SK-N-SH (cell line): ENCODE results near the gene FOXN4. TPM values are rescaled to one million over a fixed set of nuclear protein-coding genes. Genes with fewer than 3 reads are reported as not detected.

ENCODE experiments used
- CTCF ChIA-PET: fragments of 300-600, 350-600 bp; formaldehyde crosslinking; extraction: SDS; loops from one replicate; lab custom pipeline; 2021; lab: Yijun Ruan, JAX
- POLR2A ChIA-PET: fragments of 350-600 bp; sonication (Branson Sonifier 250); formaldehyde crosslinking; extraction: SDS; loops from one replicate; lab custom pipeline; 2020; ENCODE audit warnings: antibody characterized with exemption, inconsistent platforms; lab: Yijun Ruan, JAX
- DNase-seq: peaks from one replicate; pipeline ENCODE4 v3.0.0; 2012
- H2AFZ ChIP-seq: fragments of 200-600 bp; sonication (generic); 2 replicates; pipeline ENCODE4 v1.8.1; 2016; ENCODE audit warnings: antibody characterized with exemption, mild to moderate bottlenecking, low read depth
- H3F3A ChIP-seq: fragments of 200-600 bp; sonication (generic); replicated peaks from 2 replicates; pipeline ENCODE3; 2016; ENCODE audit warnings: antibody characterized with exemption, mild to moderate bottlenecking; ENCODE audit not compliant: insufficient read depth
- H3K27ac ChIP-seq, 2 experiments: fragments of 200-500 bp in 1 of 2; fragments of 200-600 bp in 1 of 2; sonication (Bioruptor generic) in 1 of 2; sonication (generic), shearing (Covaris generic) in 1 of 2; 2 replicates each; pipeline versions ENCODE4 v1.5.1 to v1.6.1; 2014 to 2016; ENCODE audit warnings: low read depth in 2 of 2, inconsistent platforms in 1 of 2, low read length in 1 of 2, mild to moderate bottlenecking in 1 of 2, mixed read lengths in 1 of 2
- H3K27me3 ChIP-seq: fragments of 200-600 bp; sonication (generic), shearing (Covaris generic); 2 replicates; pipeline ENCODE4 v1.6.1; 2016; ENCODE audit warnings: mixed run types; ENCODE audit not compliant: insufficient read depth
- H3K36me3 ChIP-seq, 2 experiments: fragments of 200-500 bp in 1 of 2; fragments of 200-600 bp in 1 of 2; sonication (Bioruptor generic) in 1 of 2; sonication (generic) in 1 of 2; replicated peaks in 1 of 2; 2 replicates each; pipeline versions ENCODE3 to v1.5.1; 2014 to 2016; ENCODE audit warnings: low read length in 1 of 2, mild to moderate bottlenecking in 1 of 2; ENCODE audit not compliant: insufficient read depth in 2 of 2, control insufficient read depth in 1 of 2
- H3K4me1 ChIP-seq, 2 experiments: fragments of 200-500 bp in 1 of 2; fragments of 200-600 bp in 1 of 2; sonication (Bioruptor generic) in 1 of 2; sonication (generic), shearing (Covaris generic) in 1 of 2; 2 replicates each; pipeline versions ENCODE4 v1.5.1 to v1.6.1; 2014 to 2016; ENCODE audit warnings: low read depth in 1 of 2, low read length in 1 of 2, mixed run types in 1 of 2; ENCODE audit not compliant: insufficient read depth in 2 of 2, control insufficient read depth in 1 of 2
- H3K4me2 ChIP-seq: fragments of 200-600 bp; sonication (generic), shearing (Covaris generic); 2 replicates; pipeline ENCODE4 v1.6.1; 2017; ENCODE audit warnings: mixed run types
- H3K4me3 ChIP-seq, 2 experiments: fragments of 200-500 bp in 1 of 2; fragments of 200-600 bp in 1 of 2; sonication (Bioruptor generic) in 1 of 2; sonication (generic), shearing (Covaris generic) in 1 of 2; 2 replicates each; pipeline versions ENCODE4 v1.5.1 to v1.8.1; 2014 to 2016; ENCODE audit warnings: low read depth in 2 of 2, inconsistent platforms in 1 of 2, low read length in 1 of 2, mild to moderate bottlenecking in 1 of 2, mixed read lengths in 1 of 2, moderate library complexity in 1 of 2
- H3K79me2 ChIP-seq: fragments of 200-600 bp; sonication (generic); 2 replicates; pipeline ENCODE4 v1.8.1; 2017; ENCODE audit warnings: mild to moderate bottlenecking; ENCODE audit not compliant: insufficient read depth
- H3K9ac ChIP-seq: fragments of 200-600 bp; sonication (generic); 2 replicates; pipeline ENCODE4 v1.6.1; 2017; ENCODE audit warnings: mixed run types
- H3K9me2 ChIP-seq: fragments of 200-600 bp; sonication (generic); 2 replicates; pipeline ENCODE4 v1.6.1; 2017; ENCODE audit warnings: mixed run types
- H3K9me3 ChIP-seq: fragments of 200-600 bp; sonication (generic); 2 replicates; pipeline ENCODE4 v1.6.1; 2017; ENCODE audit warnings: mixed run types, mild to moderate bottlenecking, moderate library complexity
- H4K20me1 ChIP-seq: fragments of 200-600 bp; sonication (generic); 2 replicates; pipeline ENCODE4 v1.6.1; 2017; ENCODE audit warnings: mild to moderate bottlenecking, mixed run types; ENCODE audit not compliant: insufficient read depth
- CHD2 ChIP-seq: fragments of 150-350 bp; IDR thresholded peaks from 2 replicates; pipeline ENCODE4 v1.6.1; 2018; ENCODE audit warnings: low read length; ENCODE audit not compliant: partially characterized antibody
- CTCF ChIP-seq: fragments of 200-600 bp; sonication (generic); IDR thresholded peaks from 2 replicates; pipeline ENCODE4 v1.6.1; 2017; ENCODE audit warnings: antibody characterized with exemption, mild to moderate bottlenecking, moderate library complexity
- ELF1 ChIP-seq: IDR thresholded peaks from 2 replicates; pipeline ENCODE4 v1.4.0; 2012
- FOSL2 ChIP-seq: IDR thresholded peaks from 2 replicates; pipeline ENCODE4 v1.4.0; 2012; ENCODE audit warnings: low read depth, mild to moderate bottlenecking, moderate library complexity, borderline replicate concordance
- GABPA ChIP-seq: IDR thresholded peaks from 2 replicates; pipeline ENCODE4 v1.4.0; 2012; ENCODE audit warnings: low read depth, mild to moderate bottlenecking
- IRF3 ChIP-seq: fragments of 150-350 bp; IDR thresholded peaks from 2 replicates; pipeline ENCODE4 v1.6.1; 2016; ENCODE audit warnings: mild to moderate bottlenecking, low read depth, low read length
- JUND ChIP-seq: IDR thresholded peaks from 2 replicates; pipeline ENCODE4 v1.4.0; 2012
- MXI1 ChIP-seq: IDR thresholded peaks from 2 replicates; pipeline ENCODE4 v1.6.1; 2012; ENCODE audit warnings: mild to moderate bottlenecking, low read depth, low read length, improper control_type of control experiment
- NFIC ChIP-seq: IDR thresholded peaks from 2 replicates; pipeline ENCODE4 v1.4.0; 2012; ENCODE audit warnings: borderline replicate concordance
- POLR2AphosphoS5 ChIP-seq: IDR thresholded peaks from 2 replicates; pipeline ENCODE4 v1.6.1; 2012; ENCODE audit warnings: low read depth, low read length
- RAD21 ChIP-seq: IDR thresholded peaks from 2 replicates; pipeline ENCODE4 v1.6.1; 2012; ENCODE audit warnings: mild to moderate bottlenecking, low read length
- RCOR1 ChIP-seq: fragments of 150-350 bp; IDR thresholded peaks from 2 replicates; pipeline ENCODE4 v1.6.1; 2017; ENCODE audit warnings: antibody characterized with exemption, low read length
- RFX5 ChIP-seq: IDR thresholded peaks from 2 replicates; pipeline ENCODE4 v1.6.1; 2012; ENCODE audit warnings: mild to moderate bottlenecking, improper control_type of control experiment, low read length
- RXRA ChIP-seq: IDR thresholded peaks from 2 replicates; pipeline ENCODE4 v1.4.0; 2012; ENCODE audit warnings: low read depth, mild to moderate bottlenecking, borderline replicate concordance
- TEAD4 ChIP-seq: IDR thresholded peaks from 2 replicates; pipeline ENCODE4 v1.4.0; 2012; ENCODE audit warnings: mild to moderate bottlenecking, borderline replicate concordance; ENCODE audit not compliant: insufficient read depth
- USF1 ChIP-seq: IDR thresholded peaks from 2 replicates; pipeline ENCODE4 v1.4.0; 2012; ENCODE audit warnings: low read depth, borderline replicate concordance
- YY1 ChIP-seq: IDR thresholded peaks from 2 replicates; pipeline ENCODE4 v1.4.0; 2012; ENCODE audit warnings: low read depth, mild to moderate bottlenecking
- ZBTB33 ChIP-seq: IDR thresholded peaks from 2 replicates; pipeline ENCODE4 v1.4.0; 2012; ENCODE audit warnings: low read depth, borderline replicate concordance
- WGBS: methylation state at CpG from one replicate; pipeline ENCODE4 v1.1.6; 2017; ENCODE audit warnings: low lambda C conversion rate; 5-methylcytosine and 5-hydroxymethylcytosine counted together
- polyA plus RNA-seq, 3 experiments: library from polyadenylated mRNA; depleted of rRNA; stranded (reverse); fragments of >200 nt; gene quantifications; 2 replicates each; pipeline ENCODE4 v1.2.3, GENCODE V29; 2012

Gene FOXN4
- polyA plus RNA-seq, 1 of the 3 experiments (the other 2 are of a cell fraction): 0.10 TPM

- no peaks in the 10 kb centered on the region for H3K9me2 ChIP-seq
- no peak overlapping the region for H3K27ac ChIP-seq
- DNase-seq: no peak
- no peaks in the 10 kb centered on the region for H3K9me3 ChIP-seq
- no peak overlapping the region for H3K4me2 ChIP-seq
- H3K27me3 ChIP-seq: no peaks in the 10 kb centered on the region
- ChIA-PET POLR2A (no interaction called here), CTCF (interaction anchor here (1.4 to 2.0 kb wide), 4 partner anchors 9 to 112 kb away, joined by 3 to 10 read pairs (median 4); no protein-coding TSS in a partner anchor)
- WGBS: 54% methylated on average over 16 of the region's 16 CpGs
- no peak overlapping the region for H3K4me3 ChIP-seq
- no peaks in the 10 kb centered on the region for H3K79me2 ChIP-seq
- H4K20me1 ChIP-seq: no peaks in the 10 kb centered on the region
- no peak overlapping the region for H2AFZ ChIP-seq
- H3F3A ChIP-seq: no peaks in the 10 kb centered on the region
- H3K4me1 ChIP-seq: peaks cover 0 to 6% of the 10 kb centered on the region in 2 experiments; a peak in 1 of 4 replicates
- TF ChIP-seq POLR2AphosphoS5 (no peak), RAD21 (no peak), CHD2 (no peak), RXRA (no peak)
- H3K9ac ChIP-seq: no peak overlapping the region
- no peaks in the 10 kb centered on the region for H3K36me3 ChIP-seq
Measured at GRCh38 chr12:109273354-109273753, 35.7 kb downstream of the FOXN4 start.

GRCh38 chr12:109271418-109271817 lies 37.7 kb downstream of the FOXN4 start:
- Histone ChIP-seq H3K9me2 (no peaks in the 10 kb centered on the region), H4K20me1 (no peaks in the 10 kb centered on the region), H3K4me3 (no peak overlapping the region), H3K4me1 (no peaks in the 10 kb centered on the region), H3K27me3 (no peaks in the 10 kb centered on the region), H3K79me2 (no peaks in the 10 kb centered on the region), H2AFZ (no peak overlapping the region), H3K27ac (no peak overlapping the region), H3K9me3 (no peaks in the 10 kb centered on the region), H3K4me2 (no peak overlapping the region), H3K36me3 (no peaks in the 10 kb centered on the region), H3F3A (no peaks in the 10 kb centered on the region), H3K9ac (no peak overlapping the region)
- 88% methylated on average over 3 of the region's 3 CpGs for WGBS
- ChIA-PET CTCF (interaction anchor here (0.7 to 1.5 kb wide), 2 partner anchors 114 to 122 kb away, joined by 3 to 4 read pairs; no protein-coding TSS in a partner anchor), POLR2A (no interaction called here)
- TF ChIP-seq MXI1: no peak
- TF ChIP-seq ELF1: no peak
- TF ChIP-seq GABPA: no peak
- no peak for TF ChIP-seq RXRA
- no peak for TF ChIP-seq TEAD4
- TF ChIP-seq CTCF: no peak
- TF ChIP-seq RCOR1: no peak
- TF ChIP-seq NFIC: no peak
- DNase-seq: no peak

GRCh38 chr12:109270494-109270893 lies 38.6 kb downstream of the FOXN4 start:
- H3K79me2 ChIP-seq: no peaks in the 10 kb centered on the region
- no peak for DNase-seq
- no peaks in the 10 kb centered on the region for H3K9me3 ChIP-seq
- no peaks in the 10 kb centered on the region for H4K20me1 ChIP-seq
- ChIA-PET CTCF (interaction anchor here (9.6 kb wide), 1 partner anchor 112 kb away, joined by 127 read pairs; no protein-coding TSS in a partner anchor), POLR2A (no interaction called here)
- 10% methylated on average over 1 of the region's 1 CpG for WGBS
- H3K4me3 ChIP-seq: no peak overlapping the region
- H3K4me1 ChIP-seq: peaks cover 0 to 8% of the 10 kb centered on the region in 2 experiments; a peak in 1 of 4 replicates
- H3K4me2 ChIP-seq: no peak overlapping the region
- H3K9me2 ChIP-seq: no peaks in the 10 kb centered on the region
- H3K36me3 ChIP-seq: no peaks in the 10 kb centered on the region
- H3K9ac ChIP-seq: no peak overlapping the region
- no peaks in the 10 kb centered on the region for H3F3A ChIP-seq
- no peak overlapping the region for H3K27ac ChIP-seq
- H3K27me3 ChIP-seq: no peaks in the 10 kb centered on the region
- H2AFZ ChIP-seq: no peak overlapping the region
- no peak for TF ChIP-seq JUND
- no peak for TF ChIP-seq FOSL2
- no peak for TF ChIP-seq RAD21
- TF ChIP-seq MXI1: no peak
- TF ChIP-seq YY1: no peak
- TF ChIP-seq ZBTB33: no peak
- TF ChIP-seq USF1: no peak
- no peak for TF ChIP-seq RFX5
- no peak for TF ChIP-seq IRF3
